ENCODE measurements around the gene CFHR1. TPM values are rescaled to one million over a fixed set of nuclear protein-coding genes. Genes with fewer than 3 reads are reported as not detected.
"Not testable (repeated sequence)": the region's sequence is repeated elsewhere in the genome, so short reads cannot be mapped to it uniquely, and the experiment has no call there.

Gene CFHR1
- 1.8 TPM for total RNA-seq
- long read RNA-seq, result 0 reads

DNA sequence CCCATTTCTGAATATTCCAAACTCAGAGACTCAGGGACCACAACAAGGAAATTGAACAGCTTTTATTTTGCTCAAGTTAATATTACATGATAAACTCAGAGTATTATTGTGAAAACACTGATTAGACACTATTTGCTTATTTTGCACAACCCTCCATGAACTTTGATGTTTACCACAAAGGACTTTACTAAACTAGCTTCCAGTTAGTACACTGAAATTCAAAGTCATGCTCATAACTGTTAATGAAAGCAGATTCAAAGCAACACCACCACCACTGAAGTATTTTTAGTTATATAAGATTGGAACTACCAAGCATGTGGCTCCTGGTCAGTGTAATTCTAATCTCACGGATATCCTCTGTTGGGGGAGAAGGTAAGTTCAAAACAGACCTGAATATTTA is at the start of gene CFHR1:
Gene CFHR1 (plus strand): TSS at position 201 of the 400 bp plus-strand sequence. CDS start 114 bp downstream, at position 315.
- DNase-seq (ENCODE audit: low spot score), result not testable (repeated sequence)

DNA sequence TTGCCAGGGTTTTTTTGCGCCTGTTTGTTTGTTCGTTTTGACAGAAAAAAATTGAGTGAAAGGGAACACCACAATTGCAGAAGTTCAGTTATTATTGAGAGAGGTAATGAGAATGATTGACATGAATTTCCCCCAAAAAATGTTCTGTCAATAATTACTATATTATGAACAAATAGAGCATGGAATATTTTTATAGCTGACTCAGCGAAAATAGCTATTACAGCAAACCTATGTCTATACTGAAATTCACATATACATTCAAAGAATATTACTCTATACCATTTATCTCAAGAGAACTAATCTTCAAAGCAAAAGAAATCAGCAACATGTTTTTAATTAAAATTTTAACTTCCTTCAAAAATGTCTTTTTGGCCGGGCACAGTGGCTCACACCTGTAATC is 49.7 kb upstream of the CFHR1 start:
- DNase-seq (ENCODE audit: low spot score), result not testable (repeated sequence)

DNA sequence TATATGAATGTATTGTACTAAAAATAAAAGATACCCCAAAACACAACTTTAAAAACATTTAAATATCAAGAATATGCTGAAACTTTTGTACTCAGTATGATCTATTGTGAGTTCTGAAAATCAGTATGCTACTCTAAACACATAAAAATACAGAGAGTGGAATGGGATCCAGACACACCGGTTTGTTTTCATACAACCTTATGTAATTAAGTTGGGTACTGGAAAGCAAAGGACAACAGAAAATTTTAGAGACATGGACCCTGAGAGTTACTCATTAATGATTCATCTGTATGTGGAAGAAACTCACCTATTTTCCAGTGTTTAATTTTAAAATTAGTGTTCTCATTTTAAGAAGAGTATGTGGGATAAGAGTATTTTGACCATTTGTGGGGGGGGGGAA is 45.8 kb upstream of the CFHR1 start:
- DNase-seq (ENCODE audit: low spot score), result no peak

DNA sequence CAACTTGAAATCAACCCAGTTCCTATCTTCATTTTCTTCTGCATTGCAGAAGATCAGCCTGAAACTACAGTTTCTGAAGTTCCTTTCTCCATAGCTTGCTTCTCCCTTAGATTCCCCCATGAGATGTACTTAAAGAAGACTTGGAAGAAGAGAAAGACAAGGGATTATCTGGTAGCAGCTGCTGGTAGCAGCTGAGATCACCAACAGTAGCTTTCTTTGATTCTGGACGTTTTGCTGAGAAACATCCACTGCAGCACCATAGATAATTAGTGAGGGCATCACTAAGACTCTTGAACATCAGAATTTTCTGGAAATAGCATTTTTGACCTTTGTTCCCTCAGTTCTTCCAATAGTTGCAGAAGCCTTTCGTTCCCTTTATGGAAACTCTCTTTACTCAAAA is 45.4 kb upstream of the CFHR1 start:
- DNase-seq (ENCODE audit: low spot score), result no peak

DNA sequence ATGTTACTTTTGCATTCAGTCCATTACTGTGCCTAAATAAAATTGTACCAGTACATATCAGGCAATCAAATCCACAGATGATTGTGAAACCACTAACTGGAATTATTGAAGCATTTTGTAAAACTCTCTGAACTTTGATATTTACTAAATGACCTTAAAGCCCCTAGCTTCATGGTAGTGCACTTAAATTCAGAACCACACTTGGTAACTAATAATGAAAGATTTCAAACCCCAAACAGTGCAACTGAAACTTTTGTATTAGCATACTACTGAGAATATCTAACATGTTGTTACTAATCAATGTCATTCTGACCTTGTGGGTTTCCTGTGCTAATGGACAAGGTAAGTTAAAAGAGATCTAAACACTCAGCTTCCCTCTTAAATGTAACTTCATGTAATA is 44.9 kb upstream of the CFHR1 start, which contains the start of gene CFHR3:
Gene CFHR3 (plus strand): TSS at position 238 of the 400 bp plus-strand sequence. CDS start 47 bp downstream, at position 285.
- DNase-seq (ENCODE audit: low spot score), result no peak

DNA sequence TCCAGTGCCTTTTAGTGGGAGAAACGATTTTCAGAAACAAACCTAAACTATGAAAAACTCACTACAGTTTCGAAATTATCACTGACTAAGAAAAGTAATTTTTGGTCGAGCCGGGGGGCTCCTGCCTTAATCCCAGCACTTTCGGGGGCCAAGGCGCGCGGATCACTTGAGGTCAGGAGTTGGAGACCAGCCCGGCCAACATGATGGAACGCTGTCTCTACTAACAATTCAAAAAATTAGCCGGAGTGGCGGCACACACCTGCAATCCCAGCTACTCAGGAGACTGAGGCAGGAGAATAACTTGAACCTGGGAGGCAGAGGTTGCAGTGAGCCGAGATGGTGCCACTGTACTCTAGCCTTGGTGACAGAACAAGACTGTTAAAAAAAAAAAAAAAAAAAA is 41.9 kb upstream of the CFHR1 start:
- DNase-seq (ENCODE audit: low spot score), result no peak

DNA sequence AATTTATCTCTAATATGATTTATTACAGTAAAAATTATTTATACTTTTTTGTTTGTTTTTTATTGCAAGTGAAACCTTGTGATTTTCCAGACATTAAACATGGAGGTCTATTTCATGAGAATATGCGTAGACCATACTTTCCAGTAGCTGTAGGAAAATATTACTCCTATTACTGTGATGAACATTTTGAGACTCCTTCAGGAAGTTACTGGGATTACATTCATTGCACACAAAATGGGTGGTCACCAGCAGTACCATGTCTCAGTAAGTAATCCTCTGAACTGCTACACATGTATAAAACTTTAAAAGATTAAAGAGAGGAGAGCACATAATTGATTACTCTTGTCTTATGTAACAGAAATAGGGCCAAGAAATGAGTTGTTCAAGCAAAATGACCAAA is 40.4 kb upstream of the CFHR1 start:
- DNase-seq (ENCODE audit: low spot score), result no peak

DNA sequence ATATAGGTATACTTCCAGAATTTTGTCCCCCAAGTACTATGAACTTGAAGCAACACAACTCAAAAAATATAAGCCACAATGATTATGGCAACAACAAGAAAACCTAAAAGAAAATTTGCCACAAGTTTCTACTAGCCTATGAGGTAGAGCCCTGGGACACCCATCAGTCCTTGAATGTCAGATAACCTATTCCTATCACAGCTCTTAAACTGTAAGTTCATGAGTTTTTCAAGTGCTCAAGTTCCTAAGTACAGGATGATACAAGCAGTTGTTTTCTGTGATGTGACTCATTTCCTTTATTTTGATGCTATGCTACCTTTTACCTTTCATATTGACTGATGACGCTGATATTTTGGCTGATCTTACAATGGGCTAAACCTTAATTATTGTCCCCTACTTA is 28.3 kb upstream of the CFHR1 start:
- DNase-seq (ENCODE audit: low spot score), result not testable (repeated sequence)

DNA sequence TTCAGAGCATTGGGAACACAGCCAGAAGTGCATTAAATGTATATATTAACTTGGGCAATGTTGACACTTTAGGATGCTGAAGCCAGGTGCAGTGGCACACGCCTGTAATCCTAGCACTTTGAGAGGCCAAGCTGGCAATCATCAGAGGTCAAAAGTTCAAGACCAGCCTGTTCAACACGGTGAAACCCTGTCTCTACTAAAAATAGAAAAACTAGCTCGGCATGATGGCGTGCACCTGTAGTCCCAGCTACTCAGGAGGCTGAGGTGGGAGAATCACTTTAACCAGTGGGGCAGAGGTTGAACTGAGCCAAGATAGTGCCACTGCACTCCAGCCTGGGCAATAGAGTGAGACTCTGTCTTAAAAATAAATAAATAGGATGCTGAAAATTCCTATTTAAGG is 25.4 kb upstream of the CFHR1 start:
- not testable (repeated sequence) for DNase-seq (ENCODE audit: low spot score)

DNA sequence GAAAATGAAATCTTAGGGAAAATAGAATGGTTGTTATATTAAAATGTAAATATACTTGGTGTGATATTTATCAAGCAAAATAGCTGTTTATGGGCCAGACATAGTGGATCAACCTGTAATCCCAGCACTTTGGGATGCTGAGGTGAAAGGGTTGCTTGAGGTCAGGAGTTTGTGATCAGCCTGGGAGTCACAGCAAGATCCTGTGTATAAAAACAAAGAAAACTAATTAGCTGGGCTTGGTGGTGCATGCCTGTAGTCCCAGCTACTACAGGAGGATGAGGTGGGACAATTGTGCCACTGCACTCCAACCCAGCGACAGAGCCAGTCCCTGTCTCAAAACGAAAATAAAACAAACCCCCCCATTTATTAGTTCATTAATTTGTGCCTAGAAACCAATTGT is 21.6 kb upstream of the CFHR1 start:
- no peak for DNase-seq (ENCODE audit: low spot score)

DNA sequence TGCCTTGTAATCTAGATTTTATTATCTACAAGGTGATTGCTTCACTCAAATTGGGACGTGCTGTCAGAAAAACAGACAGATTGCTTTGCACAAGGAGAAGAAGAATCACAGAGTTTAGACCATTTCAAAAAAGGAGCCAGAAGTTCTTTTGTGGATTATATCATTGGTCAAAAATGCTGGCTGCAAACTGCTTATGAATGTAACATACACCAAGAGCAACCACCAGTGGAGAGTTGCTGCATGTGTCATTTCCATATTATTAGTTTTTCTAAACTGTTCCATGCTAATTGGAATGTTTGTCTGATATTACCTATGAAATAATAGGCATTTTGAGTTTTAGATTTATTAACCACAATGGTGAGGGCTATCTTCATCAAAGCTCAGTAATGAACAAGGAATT is 17.6 kb upstream of the CFHR1 start:
- not testable (repeated sequence) for DNase-seq (ENCODE audit: low spot score)

DNA sequence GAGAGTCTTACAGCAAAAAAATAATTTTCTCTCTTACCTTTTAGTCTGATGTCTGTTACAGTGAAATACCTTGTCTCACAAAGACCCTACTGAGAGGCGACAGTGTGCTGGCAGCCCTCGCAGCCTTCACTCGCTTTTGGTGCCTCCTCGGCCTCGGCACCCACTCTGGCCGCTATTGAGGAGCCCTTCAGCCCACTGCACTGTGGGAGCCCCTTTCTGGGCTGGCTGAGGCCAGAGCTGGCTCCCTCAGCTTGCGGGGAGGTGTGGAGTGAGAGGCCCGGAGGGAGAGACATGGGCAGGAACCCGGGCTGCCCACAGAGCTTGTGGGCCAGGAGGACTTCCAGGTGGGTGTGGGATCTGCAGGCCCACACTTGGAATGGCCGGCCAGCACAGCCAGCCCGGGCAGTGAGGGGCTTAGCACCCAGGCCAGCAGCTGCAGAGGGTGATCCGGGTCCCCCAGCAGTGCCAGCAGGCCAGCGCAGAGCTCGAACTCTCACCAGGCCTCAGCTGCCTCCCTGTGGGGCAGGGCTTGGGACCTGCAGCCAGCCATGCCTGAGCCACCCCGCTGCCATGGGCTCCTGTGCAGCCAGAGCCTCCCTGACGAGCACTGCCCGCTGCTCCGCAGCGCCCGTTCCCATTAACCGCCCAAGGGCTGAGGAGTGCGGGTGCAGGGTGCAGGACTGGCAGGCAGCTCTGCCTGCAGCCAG is 10.8 kb upstream of the CFHR1 start:
- no peak for DNase-seq (ENCODE audit: low spot score)

DNA sequence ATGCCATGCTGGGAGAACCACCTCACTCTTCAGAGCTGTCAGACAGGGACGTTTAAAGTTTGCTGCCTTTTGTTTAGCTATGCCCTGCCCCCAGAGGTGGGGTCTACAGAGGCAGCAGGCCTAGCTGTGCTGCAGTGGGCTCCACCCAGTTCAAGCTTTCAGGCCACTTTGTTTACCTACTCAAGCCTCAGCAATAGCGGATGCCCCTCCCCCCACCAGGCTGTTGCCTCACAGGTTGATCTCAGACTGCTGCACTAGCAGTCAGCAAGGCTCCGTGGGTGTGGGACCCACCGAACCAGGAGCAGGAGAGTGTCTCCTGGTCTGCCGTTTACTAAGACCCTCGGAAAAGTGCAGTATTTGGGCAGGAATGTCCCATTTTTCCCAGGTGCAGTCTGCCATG is 2.1 kb upstream of the CFHR1 start:
- DNase-seq (ENCODE audit: low spot score), result not testable (repeated sequence)

DNA sequence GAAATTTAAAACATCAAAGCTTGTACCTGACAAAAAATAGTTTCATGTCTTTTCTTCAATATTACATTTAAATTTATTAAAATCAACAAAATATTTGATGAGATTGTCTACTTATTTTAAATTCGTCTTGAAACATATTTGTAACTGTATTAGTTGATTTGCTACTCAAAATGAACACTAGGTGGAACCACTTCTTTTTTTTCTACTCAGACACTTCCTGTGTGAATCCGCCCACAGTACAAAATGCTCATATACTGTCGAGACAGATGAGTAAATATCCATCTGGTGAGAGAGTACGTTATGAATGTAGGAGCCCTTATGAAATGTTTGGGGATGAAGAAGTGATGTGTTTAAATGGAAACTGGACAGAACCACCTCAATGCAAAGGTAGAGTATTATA is 8.3 kb downstream of the CFHR1 start:
- not testable (repeated sequence) for DNase-seq (ENCODE audit: low spot score)

DNA sequence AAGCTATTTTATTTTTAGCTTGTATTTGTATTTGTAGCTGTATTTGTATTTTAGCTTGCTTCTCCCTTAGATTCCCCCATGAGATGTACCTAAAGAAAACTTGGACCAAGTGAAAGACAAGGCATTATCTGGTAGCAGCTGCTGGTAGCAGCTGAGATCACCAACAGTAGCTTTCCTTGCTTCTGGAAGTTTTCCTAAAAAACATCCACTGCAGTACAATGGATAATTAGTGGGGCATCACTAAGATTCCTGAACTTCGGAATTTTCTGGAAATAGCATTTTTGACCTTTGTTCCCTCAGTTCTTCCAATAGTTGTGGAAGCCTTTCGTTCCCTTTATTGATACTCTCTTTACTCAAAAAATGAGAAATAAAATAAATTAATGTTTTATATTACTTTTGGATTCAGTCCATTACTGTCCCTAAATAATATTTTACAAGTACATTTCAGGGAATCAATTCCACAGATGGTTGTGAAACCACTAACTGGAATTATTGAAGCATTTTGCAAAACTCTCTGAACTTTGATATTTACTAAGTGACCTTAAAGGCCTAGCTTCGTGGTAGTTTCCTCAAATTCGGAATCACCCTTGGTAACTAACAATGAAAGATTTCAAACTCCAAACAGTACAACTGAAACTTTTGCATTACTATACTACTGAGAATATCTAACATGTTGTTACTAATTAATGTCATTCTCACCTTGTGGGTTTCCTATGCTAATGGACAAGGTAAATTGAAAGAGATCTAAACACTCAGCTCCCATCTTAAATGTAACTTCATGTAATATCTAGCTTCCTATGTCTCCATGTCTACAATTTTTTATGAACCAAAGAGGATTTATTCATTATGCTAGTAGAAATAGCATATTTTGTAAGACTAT is 30.3 kb downstream of the CFHR1 start:
- DNase-seq (ENCODE audit: low spot score), result not testable (repeated sequence)

DNA sequence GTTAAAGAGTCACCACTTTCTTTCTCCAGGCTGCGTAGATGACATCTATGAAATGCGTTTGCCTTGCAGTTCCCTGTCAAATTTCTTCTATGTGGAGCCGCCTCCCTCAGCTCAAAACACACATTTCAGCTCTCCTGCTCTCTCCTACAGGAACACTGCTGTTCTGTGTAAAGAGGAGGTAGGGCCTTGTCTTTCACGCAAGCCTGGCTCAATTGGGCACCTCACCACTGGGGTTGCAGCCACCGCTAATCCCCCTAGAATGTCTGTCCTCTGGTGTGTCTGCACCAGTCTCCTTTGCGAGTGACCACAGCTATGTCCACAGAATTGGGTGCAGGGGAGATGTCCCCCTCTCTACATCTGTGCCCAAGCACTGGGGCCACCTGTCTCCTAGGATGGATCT is 36.5 kb downstream of the CFHR1 start:
- no peak for DNase-seq (ENCODE audit: low spot score)

DNA sequence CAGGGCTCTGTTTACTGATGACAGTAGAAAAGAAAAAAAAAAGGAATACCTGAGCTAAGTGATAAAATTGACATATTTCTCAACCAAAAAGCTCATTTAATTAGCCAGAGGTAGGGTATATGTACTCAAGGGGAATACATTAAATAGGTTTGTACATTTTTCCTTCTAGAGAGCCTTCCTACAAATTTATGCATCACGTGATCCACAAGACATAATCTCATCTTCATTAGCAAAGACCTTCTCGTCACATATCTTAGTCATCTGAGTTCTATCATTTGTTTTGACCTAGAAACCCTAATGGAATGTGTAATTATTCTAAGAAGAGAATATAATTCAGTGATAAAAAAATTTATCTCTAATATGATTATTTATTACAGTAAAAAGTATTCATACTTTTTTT is 37.7 kb downstream of the CFHR1 start:
- no peak for DNase-seq (ENCODE audit: low spot score)

DNA sequence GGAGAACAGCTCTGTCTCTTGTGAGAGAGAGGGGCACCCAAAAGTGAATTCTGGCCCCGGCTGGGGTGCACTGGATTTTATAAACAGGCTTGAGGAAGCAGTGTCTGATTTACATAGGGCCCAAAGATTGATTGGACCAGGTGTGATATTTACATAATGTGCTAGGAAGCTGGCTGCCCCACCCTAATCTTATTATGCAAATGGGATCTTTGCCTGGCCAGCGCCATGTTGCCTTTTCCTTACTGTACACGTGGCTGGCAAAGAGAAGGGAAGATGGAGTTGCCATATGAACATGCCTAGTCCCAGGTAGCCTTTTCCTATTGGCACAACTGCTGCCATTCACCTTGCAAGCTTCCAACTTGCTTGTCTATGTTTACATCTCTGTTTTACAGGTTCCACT is 39.3 kb downstream of the CFHR1 start:
- DNase-seq (ENCODE audit: low spot score), result no peak

DNA sequence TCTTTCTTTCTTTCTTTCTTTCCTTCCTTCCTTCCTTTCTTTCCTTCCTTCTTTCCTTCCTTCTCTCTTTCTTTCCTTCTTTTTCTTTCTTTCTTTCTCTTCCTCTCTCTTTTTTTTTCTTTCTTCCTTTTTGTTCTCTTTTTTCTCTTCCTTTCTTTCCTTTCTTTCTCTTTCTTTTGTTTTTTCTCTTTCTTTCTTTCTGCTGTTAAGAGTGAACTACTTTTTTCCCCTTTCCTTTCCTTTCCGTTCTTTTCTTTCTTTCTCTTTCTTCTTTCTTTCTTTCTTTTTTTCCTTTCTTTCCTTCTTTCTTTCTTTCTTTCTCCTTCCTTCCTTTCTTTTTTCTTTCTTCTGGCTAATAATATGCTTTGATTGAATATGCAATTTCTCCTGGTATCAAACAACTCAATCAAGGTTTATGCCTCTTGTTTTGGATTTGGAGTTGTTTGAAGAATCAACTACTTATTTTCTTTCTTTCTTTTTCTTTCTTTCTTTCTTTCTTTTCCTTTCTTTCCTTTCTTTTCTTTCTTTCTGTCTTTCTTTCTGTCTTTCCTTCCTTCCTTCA is 40.9 kb downstream of the CFHR1 start:
- no peak for DNase-seq (ENCODE audit: low spot score)

DNA sequence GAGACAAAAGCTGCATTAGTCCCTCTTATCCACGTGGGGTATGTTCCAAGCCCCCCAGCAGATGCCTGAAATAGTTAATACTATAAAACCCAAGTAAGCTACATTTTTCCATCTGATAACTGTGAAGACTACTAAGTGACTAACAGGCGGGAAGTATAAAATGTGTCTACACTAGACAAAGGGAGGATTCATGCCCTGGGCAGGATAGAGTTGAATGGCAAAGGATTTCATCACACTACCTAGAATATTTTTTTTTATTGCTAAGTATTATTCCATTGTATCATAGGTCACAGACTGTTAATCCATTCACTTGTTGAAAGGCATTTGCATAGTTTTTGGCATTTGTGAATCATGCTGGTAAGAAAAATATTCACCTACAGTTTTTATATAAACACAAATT is 41.9 kb downstream of the CFHR1 start:
- DNase-seq (ENCODE audit: low spot score), result no peak

DNA sequence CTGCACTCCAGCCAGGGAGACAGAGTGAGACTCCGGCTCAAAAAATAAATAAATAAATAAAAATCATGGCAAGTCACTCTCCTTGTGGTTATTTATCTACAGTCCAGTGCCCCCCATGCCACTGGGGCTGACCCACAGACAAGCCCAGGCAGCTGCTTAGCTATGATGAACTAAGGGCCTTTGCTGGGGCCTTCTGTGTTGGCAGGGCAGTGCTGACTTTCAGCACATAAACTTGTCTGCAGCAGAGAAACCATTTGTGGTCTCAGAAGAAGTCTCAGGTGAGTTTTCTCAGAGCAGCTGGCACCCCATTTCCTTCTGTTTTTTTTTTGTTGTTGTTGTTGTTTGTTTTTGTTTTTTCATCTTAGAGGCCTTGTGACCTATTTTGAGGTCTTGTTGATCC is 47.4 kb downstream of the CFHR1 start:
- DNase-seq (ENCODE audit: low spot score), result no peak

DNA sequence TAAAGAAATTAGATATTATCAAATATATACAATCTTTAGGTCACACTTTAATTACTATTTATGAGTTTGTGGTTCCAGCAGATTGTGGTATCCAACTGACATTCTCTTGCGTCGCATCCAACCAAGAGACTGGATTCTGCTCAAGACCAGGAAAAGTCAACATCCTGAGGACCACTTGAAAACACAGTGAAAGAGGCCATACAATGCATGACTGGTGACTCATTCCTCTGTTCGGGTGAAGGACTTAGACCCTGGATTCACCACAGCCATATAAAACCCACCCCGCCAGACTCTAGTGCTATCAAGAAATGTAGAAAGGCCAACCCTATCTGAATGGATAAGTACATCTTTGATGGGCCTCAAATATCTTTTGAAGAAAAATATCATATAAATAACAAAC is 53.9 kb downstream of the CFHR1 start:
- no peak for DNase-seq (ENCODE audit: low spot score)
